ENCODE results near the gene SH2D6. TPM values are rescaled to one million over a fixed set of nuclear protein-coding genes. Genes with fewer than 3 reads are reported as not detected.

The SH2D6 gene
- total and polyA plus RNA-seq, 2 of the 8 experiments (the other 6 are each of a cell fraction or from before 2014, with no cell fraction given), result 0.42 TPM; not detected in 1

DNA sequence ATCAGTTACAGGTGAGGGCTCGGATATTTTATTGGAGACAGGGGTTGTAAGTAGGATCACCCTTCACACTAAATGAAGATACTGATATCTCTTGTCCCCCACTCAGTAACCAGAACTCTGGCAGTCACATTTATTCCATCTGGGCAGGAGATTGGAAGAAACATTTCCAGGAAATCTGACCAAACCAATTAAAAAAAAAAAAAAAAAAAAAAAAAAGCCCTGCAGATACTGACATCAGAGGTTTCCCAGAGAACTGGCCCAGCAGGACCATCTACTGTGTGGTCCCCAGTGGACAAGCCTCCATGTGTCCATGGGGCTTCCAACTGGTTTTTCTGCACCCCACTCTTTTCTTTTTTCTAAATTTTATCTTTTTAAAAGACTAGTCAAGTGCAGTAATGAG, 41.3 kb downstream of the SH2D6 start:
- Histone ChIP-seq H2BK120ac (replicated peaks; ENCODE audit: low read depth, low read length) (no peak overlapping the region), H3K4me2 (ENCODE audit: insufficient read depth in 1 of 2, low read depth in 2 of 2, low read length in 2 of 2) (peak overlapping the region in 1 of 2 experiments; percentile 30; a peak in 1 of 4 replicates), H2AK5ac (ENCODE audit: low read depth, low read length) (no peak overlapping the region), H3K14ac (ENCODE audit: insufficient read length) (no peak overlapping the region), H3K27me3 (replicated peaks in 1 of 4; ENCODE audit: control insufficient read depth in 3 of 4, extremely low read depth in 1 of 4, insufficient read depth in 3 of 4, low read length in 3 of 4) (peaks cover 0 to 3% (median 1%) of the 10 kb centered on the region in 4 experiments; a peak in 2 of 7 replicates), H4K91ac (replicated peaks; ENCODE audit: insufficient read length, low read length) (no peak overlapping the region), H2BK12ac (ENCODE audit: low read depth, low read length) (peak overlapping the region; percentile 94; the same call in 1 of the 2 replicates), H2BK5ac (ENCODE audit: low read depth, low read length) (0 out of 2 replicates have a peak overlapping the region, but pooled peaks have one; percentile 49), H3K18ac (ENCODE audit: extremely low read depth, low read length) (no peak overlapping the region), H3K79me2 (ENCODE audit: control insufficient read depth in 1 of 2, insufficient read depth in 2 of 2, low read length in 2 of 2) (no peaks in the 10 kb centered on the region), H3K36me3 (ENCODE audit: control insufficient read depth in 2 of 4, insufficient read depth in 4 of 4, low read length in 3 of 4) (no peaks in the 10 kb centered on the region), H3K9ac (replicated peaks in 1 of 4; ENCODE audit: extremely low read depth in 1 of 4, low read depth in 3 of 4, low read length in 3 of 4) (no peak overlapping the region), H4K5ac (ENCODE audit: insufficient read length, low read depth, low read length) (no peak overlapping the region), H2BK20ac (ENCODE audit: low read length) (peak overlapping the region; percentile 27; the same call in 1 of the 2 replicates), H2AFZ (ENCODE audit: low read length) (no peak overlapping the region), H3K9me3 (ENCODE audit: insufficient read depth in 2 of 2, low read depth in 1 of 2, low read length in 1 of 2) (no peaks in the 10 kb centered on the region), H3K4me1 (replicated peaks in 1 of 4; ENCODE audit: control insufficient read depth in 3 of 4, insufficient read depth in 4 of 4, low read length in 3 of 4) (peaks cover 7 to 14% (median 10%) of the 10 kb centered on the region in 4 experiments), H3K23ac (ENCODE audit: insufficient read length) (no peak overlapping the region), H3K79me1 (ENCODE audit: low read depth, low read length) (no peaks in the 10 kb centered on the region), H3K56ac (replicated peaks; ENCODE audit: insufficient read length, low read depth, low read length) (no peak overlapping the region), H3K23me2 (ENCODE audit: low read depth, low read length) (no peaks in the 10 kb centered on the region), H4K20me1 (replicated peaks in 1 of 2; ENCODE audit: control insufficient read depth in 1 of 2, insufficient read depth in 2 of 2, low read length in 2 of 2) (no peaks in the 10 kb centered on the region), H3K4ac (replicated peaks; ENCODE audit: insufficient read length, low read depth, low read length) (no peak overlapping the region), H3K27ac (ENCODE audit: low read depth, low read length) (peak overlapping the region; percentile 18; the same call in 1 of the 2 replicates), H4K8ac (ENCODE audit: extremely low read depth, insufficient read depth, low read length) (no peak overlapping the region), H2BK15ac (ENCODE audit: low read length) (no peak overlapping the region), H3K4me3 (ENCODE audit: extremely low read depth in 1 of 4, insufficient read depth in 2 of 4, low read depth in 3 of 4, low read length in 4 of 4) (no peak overlapping the region)
- DNase-seq (ENCODE audit: low read depth in 1 of 2, low spot score in 2 of 2) (no peak), FAIRE-seq (no peak)
- ChIA-PET POLR2A (ENCODE audit: partially characterized antibody) (interaction anchor here (0.8 to 55.3 kb wide), 2 partner anchors 9 to 87 kb away, joined by 4 to 1889 read pairs; partner anchors contain the start of genes GGCX and MAT2A), CTCF (ENCODE audit: partially characterized antibody) (interaction anchor here (0.7 to 1.9 kb wide), 2 partner anchors 9 to 14 kb away, joined by 4 read pairs; no protein-coding TSS in a partner anchor)
- 69% methylated on average over 1 of the region's 1 CpG; no CpG with 5 or more reads in 1 of the 2 experiments for WGBS, 2 experiments (ENCODE audit: extremely low coverage in 1 of 2, insufficient coverage in 1 of 2, insufficient read length in 1 of 2, insufficient replicate concordance in 2 of 2, low coverage in 1 of 2, low lambda C conversion rate in 2 of 2, missing lambda C conversion rate in 1 of 2)
- TF ChIP-seq CREB1 (IDR thresholded peaks at IDR 0.05) (no peak), SIRT6 (IDR thresholded peaks at IDR 0.05; ENCODE audit: low read length) (no peak), YY1 (IDR thresholded peaks at IDR 0.05; ENCODE audit: low read depth, low read length) (no peak), TBP (IDR thresholded peaks at IDR 0.05; ENCODE audit: low read depth, low read length) (no peak), CTBP2 (IDR thresholded peaks at IDR 0.05; ENCODE audit: borderline replicate concordance, insufficient read depth, insufficient read length, low read length) (no peak), SP1 (IDR thresholded peaks at IDR 0.05; ENCODE audit: low read depth, low read length) (no peak), HDAC6 (IDR thresholded peaks at IDR 0.05; ENCODE audit: low read depth, low read length) (no peak), CHD2 (IDR thresholded peaks at IDR 0.05; ENCODE audit: low read length) (no peak), RFX5 (IDR thresholded peaks at IDR 0.05; ENCODE audit: borderline replicate concordance, low read depth, low read length) (no peak), KDM1A (IDR thresholded peaks at IDR 0.05; ENCODE audit: borderline replicate concordance, low read length) (no peak), GTF2F1 (IDR thresholded peaks at IDR 0.05; ENCODE audit: borderline replicate concordance, low read depth, low read length) (no peak)
- TF ChIP-seq, protein P1, sequence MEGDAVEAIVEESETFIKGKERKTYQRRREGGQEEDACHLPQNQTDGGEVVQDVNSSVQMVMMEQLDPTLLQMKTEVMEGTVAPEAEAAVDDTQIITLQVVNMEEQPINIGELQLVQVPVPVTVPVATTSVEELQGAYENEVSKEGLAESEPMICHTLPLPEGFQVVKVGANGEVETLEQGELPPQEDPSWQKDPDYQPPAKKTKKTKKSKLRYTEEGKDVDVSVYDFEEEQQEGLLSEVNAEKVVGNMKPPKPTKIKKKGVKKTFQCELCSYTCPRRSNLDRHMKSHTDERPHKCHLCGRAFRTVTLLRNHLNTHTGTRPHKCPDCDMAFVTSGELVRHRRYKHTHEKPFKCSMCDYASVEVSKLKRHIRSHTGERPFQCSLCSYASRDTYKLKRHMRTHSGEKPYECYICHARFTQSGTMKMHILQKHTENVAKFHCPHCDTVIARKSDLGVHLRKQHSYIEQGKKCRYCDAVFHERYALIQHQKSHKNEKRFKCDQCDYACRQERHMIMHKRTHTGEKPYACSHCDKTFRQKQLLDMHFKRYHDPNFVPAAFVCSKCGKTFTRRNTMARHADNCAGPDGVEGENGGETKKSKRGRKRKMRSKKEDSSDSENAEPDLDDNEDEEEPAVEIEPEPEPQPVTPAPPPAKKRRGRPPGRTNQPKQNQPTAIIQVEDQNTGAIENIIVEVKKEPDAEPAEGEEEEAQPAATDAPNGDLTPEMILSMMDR (IDR thresholded peaks at IDR 0.05; ENCODE audit: control extremely low read depth in 1 of 3, insufficient read depth in 1 of 3, low read depth in 1 of 3, low read length in 3 of 3), result no peak

Data from H1 (cell line).